GM12875 (cell line): ENCODE results near the gene SLC7A1.

ENCODE experiments used
- H3K4me3 ChIP-seq: one replicate; pipeline ENCODE4 v1.5.1; 2011; ENCODE audit warnings: low read depth, low read length, control low read depth
- TF ChIP-seq, protein P1 (sequence below): IDR thresholded peaks from 2 replicates; pipeline ENCODE4 v1.5.1; 2011; ENCODE audit warnings: low read depth, mild to moderate bottlenecking, control low read depth, inconsistent platforms, low read length, moderate library complexity, borderline replicate concordance; ENCODE audit not compliant: insufficient read depth

Gene SLC7A1

DNA sequence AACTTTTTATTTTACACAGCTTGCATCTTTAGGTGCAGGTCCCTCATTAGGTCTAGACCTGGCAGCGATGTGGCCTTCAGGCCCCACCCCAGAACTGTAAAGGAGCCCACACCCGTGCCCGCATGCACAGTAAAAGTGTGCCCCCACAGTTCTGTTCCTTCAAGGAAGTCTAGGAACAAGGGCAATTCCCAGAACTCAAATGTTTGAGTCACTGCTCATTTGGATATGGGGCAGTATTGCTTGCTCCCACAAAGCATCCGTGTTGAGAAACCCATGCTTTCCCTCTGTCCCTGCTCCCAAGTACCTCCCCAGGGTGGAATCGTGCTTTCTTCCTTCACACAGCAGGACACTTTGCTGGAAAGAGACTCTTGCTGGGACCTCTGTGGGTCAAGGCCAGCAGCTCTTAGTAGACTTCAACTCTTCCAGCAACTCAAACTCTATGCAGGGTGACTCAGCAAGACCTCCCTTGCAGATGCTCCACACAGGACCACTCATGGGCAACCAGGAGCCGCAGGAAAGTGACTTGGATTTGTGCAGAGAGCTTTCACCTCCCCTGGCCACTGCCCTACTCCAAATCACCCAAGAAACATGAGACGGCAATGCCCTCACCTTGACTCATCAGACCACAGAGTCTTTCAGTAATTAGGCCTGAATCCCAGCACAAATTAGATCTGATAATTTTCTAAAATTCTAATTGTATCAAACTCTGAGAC, 12.3 kb downstream of the SLC7A1 start:
- H3K4me3 ChIP-seq: no peak overlapping the region
- TF ChIP-seq, protein P1, sequence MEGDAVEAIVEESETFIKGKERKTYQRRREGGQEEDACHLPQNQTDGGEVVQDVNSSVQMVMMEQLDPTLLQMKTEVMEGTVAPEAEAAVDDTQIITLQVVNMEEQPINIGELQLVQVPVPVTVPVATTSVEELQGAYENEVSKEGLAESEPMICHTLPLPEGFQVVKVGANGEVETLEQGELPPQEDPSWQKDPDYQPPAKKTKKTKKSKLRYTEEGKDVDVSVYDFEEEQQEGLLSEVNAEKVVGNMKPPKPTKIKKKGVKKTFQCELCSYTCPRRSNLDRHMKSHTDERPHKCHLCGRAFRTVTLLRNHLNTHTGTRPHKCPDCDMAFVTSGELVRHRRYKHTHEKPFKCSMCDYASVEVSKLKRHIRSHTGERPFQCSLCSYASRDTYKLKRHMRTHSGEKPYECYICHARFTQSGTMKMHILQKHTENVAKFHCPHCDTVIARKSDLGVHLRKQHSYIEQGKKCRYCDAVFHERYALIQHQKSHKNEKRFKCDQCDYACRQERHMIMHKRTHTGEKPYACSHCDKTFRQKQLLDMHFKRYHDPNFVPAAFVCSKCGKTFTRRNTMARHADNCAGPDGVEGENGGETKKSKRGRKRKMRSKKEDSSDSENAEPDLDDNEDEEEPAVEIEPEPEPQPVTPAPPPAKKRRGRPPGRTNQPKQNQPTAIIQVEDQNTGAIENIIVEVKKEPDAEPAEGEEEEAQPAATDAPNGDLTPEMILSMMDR: no peak

DNA sequence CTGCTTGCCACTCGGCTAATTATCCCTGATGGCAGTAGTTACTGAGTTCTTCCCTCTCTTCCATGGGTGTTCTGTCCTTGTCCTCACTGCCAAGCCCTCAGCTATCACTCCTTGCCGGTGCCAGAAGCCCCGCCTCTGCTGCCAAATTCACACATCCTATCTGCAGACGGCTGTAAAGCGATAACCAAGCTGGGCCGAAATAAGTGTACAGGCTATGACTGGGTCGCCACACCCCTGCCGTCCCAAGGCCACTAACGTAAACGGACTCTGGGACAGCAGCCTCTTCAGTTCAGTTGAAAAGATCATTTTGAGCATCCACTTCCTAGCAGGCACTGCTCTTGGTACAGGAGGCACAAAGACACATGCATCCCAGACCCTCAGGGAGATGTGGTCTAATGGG, 13.3 kb downstream of the SLC7A1 start:
- TF ChIP-seq, protein P1: no peak
- H3K4me3 ChIP-seq: no peak overlapping the region

GRCh38 chr13:29581666-29582065, 13.8 kb downstream of the SLC7A1 start:
- no peak overlapping the region for H3K4me3 ChIP-seq
- TF ChIP-seq, protein P1: no peak

GRCh38 chr13:29579094-29579493, 16.4 kb downstream of the SLC7A1 start:
- TF ChIP-seq, protein P1: no peak

DNA sequence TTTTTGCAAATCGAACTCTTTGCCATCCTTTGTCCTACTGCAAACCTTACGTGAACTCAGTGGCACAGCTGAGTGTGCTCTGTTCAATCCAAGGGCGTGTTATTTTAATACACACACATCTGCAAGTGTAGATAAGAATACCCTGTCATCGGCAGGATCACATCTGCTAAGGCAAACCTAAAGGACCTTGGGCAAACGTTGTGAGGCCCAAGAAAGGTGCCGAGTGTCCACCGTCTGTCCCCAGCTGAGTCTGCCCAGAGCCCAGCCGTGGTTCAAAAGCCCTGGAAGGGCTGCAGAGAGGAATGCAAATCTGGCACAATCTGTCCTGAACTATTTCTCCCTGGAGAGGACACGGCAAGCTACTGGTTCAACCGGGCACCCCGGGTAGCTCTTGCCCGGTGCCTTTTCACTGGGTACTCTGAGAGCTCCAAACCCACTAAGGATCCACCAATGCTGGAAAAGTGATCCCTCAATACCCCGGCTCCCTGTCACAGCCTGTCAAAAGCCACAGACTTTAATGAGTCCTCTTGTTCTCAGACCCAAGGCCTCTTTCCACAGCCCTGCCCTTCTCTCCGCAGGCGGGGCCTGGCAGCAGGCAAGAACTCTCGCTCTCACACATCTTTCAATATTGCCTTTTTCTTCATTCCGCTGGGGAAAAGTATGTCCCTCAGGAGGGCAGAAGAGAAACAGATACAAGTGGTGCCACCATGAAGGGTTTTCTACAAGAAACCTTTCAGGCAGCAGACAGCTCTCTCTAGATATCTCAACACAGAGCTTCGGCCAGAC, 17.0 kb downstream of the SLC7A1 start:
- TF ChIP-seq, protein P1: no peak
- H3K4me3 ChIP-seq: no peak overlapping the region

More at GRCh38 chr13:29579094-29579493, 16.4 kb downstream of the SLC7A1 start:
- no peak overlapping the region for H3K4me3 ChIP-seq

DNA sequence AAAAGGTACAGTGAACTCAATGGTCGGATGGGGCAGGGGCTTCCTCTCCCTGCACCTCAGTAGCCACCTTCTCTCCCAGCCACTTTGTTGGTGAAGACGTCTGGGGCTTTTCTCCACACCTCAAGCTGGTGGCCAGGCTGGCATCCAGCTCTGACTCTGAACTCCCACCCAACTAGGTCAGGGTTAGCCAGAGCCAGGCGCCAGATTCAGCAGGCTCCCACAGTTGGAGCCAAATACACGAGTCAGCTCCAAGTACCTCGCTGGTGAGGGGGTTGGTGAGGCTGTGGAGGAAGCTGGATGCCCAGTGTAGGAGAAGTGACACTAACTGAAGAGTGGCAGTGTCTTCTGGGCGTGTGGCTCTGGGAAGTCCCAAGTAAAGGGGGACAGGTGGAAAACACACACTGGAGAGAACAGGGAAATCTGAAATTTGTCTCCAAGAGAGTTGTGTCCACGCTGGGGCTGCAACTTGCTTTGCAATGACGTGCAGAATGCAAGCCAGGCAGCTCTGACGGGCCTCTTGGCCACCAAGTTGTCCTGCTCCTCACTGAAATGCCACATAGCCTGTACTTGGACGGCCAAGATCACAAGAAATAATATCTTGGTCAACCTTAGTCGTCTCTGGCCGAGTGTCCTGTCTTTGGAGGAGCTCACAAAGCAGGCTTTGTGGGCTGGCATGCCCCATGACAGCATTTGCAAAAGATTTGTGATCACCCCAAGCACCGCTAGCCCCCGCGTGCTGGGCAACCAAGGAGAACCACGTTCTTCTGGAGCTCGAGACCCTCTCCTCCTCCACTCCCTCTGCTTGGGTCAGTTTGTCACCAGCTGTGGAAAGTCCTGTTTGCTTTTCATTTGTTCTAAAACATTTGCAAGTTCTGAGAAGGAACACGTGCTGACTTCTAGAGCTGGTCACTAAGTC, 18.1 kb downstream of the SLC7A1 start:
- TF ChIP-seq, protein P1: no peak
- no peak overlapping the region for H3K4me3 ChIP-seq
